MM.1S (cell line): ENCODE data around the gene RFX2.

Experiments
- DNase-seq: peaks from one replicate; pipeline ENCODE4 v3.0.0-alpha.2; 2015
- H2AFZ ChIP-seq: fragments of 300-600 bp; sonication (generic); 2 replicates; pipeline ENCODE4 v1.6.0; 2016; ENCODE audit warnings: antibody characterized with exemption, low read length
- H3F3A ChIP-seq: fragments of 300-600 bp; sonication (generic); 2 replicates; pipeline ENCODE4 v1.6.1; 2016; ENCODE audit warnings: mild to moderate bottlenecking, antibody characterized with exemption, low read length, moderate library complexity, mixed read lengths; ENCODE audit not compliant: insufficient read depth
- H3K27ac ChIP-seq: fragments of 300-600 bp; sonication (generic); 2 replicates; pipeline ENCODE4 v1.5.1; 2016; ENCODE audit warnings: mild to moderate bottlenecking, low read length
- H3K27me3 ChIP-seq: fragments of 300-600 bp; sonication (generic); replicated peaks from 2 replicates; pipeline ENCODE4 v1.6.0; 2016; ENCODE audit warnings: low read length; ENCODE audit not compliant: insufficient read depth
- H3K36me3 ChIP-seq: fragments of 300-600 bp; sonication (generic); replicated peaks from 2 replicates; pipeline ENCODE4 v1.6.1; 2016; ENCODE audit warnings: mild to moderate bottlenecking, low read length, mixed read lengths; ENCODE audit not compliant: insufficient read depth
- H3K4me1 ChIP-seq: fragments of 300-600 bp; sonication (generic); 2 replicates; pipeline ENCODE4 v1.6.1; 2016; ENCODE audit warnings: low read length, mixed read lengths
- H3K4me2 ChIP-seq: fragments of 300-600 bp; sonication (generic); 2 replicates; pipeline ENCODE4 v1.6.0; 2016; ENCODE audit warnings: low read depth, low read length
- H3K4me3 ChIP-seq: fragments of 300-600 bp; sonication (generic); 2 replicates; pipeline ENCODE4 v1.5.1; 2016; ENCODE audit warnings: low read length, mixed read lengths
- H3K79me2 ChIP-seq: fragments of 300-600 bp; sonication (generic); 2 replicates; pipeline ENCODE4 v1.6.1; 2016; ENCODE audit warnings: mixed run types, low read length, mixed read lengths
- H3K9ac ChIP-seq: fragments of 300-600 bp; sonication (generic); 2 replicates; pipeline ENCODE4 v1.6.1; 2016; ENCODE audit warnings: low read length, mixed read lengths
- H3K9me2 ChIP-seq: fragments of 300-600 bp; sonication (generic); replicated peaks from 2 replicates; pipeline ENCODE4 v1.6.1; 2016; ENCODE audit warnings: mild to moderate bottlenecking, low read length, mixed read lengths; ENCODE audit not compliant: insufficient read depth
- H3K9me3 ChIP-seq: fragments of 300-600 bp; sonication (generic); replicated peaks from 2 replicates; pipeline ENCODE4 v1.6.1; 2016; ENCODE audit warnings: mild to moderate bottlenecking, low read length, mixed read lengths; ENCODE audit not compliant: insufficient read depth
- H4K20me1 ChIP-seq: fragments of 300-600 bp; sonication (generic); 2 replicates; pipeline ENCODE4 v1.6.1; 2016; ENCODE audit warnings: mild to moderate bottlenecking, low read length, moderate library complexity, mixed read lengths; ENCODE audit not compliant: insufficient read depth
- CTCF ChIP-seq: fragments of 300-600 bp; sonication (generic); IDR thresholded peaks from 2 replicates; pipeline ENCODE4 v1.5.1; 2016; ENCODE audit warnings: antibody characterized with exemption, low read length, mixed read lengths
- EZH2 ChIP-seq: fragments of 300-600 bp; sonication (generic); optimal IDR thresholded peaks from 2 replicates; pipeline ENCODE3; 2017; ENCODE audit warnings: low read depth, mild to moderate bottlenecking, antibody characterized with exemption, low read length, mixed read lengths
- EZH2phosphoT487 ChIP-seq: fragments of 300-600 bp; sonication (generic); IDR thresholded peaks from 2 replicates; pipeline ENCODE4 v1.6.1; 2018; ENCODE audit warnings: antibody characterized with exemption, low read length

RFX2 gene

GRCh38 chr19:5953030-5953589, 157.2 kb downstream of the RFX2 start:
- peaks cover 28% of the 10 kb centered on the region for H3F3A ChIP-seq
- no peak overlapping the region for H3K9ac ChIP-seq

GRCh38 chr19:5952193-5953029, 157.9 kb downstream of the RFX2 start:
- DNase-seq = no peak
- peaks cover 6% of the 10 kb centered on the region; the same call in 1 of the 2 replicates for H4K20me1 ChIP-seq
- H2AFZ ChIP-seq = no peak overlapping the region
- peaks cover 28% of the 10 kb centered on the region for H3F3A ChIP-seq
- H3K4me3 ChIP-seq = no peak overlapping the region
- no peak overlapping the region for H3K9ac ChIP-seq
- H3K9me3 ChIP-seq = no peaks in the 10 kb centered on the region
- no peak overlapping the region for H3K4me2 ChIP-seq
- H3K4me1 ChIP-seq = peaks cover 55% of the 10 kb centered on the region
- H3K27ac ChIP-seq = peak overlapping the region; percentile 87; the same call in 1 of the 2 replicates
- H3K36me3 ChIP-seq = no peaks in the 10 kb centered on the region; the same call in 1 of the 2 replicates
- H3K27me3 ChIP-seq = no peaks in the 10 kb centered on the region
- peaks cover 91% of the 10 kb centered on the region for H3K79me2 ChIP-seq
- TF ChIP-seq EZH2phosphoT487 (no peak), EZH2 (no peak), CTCF (no peak)
- H3K9me2 ChIP-seq = no peaks in the 10 kb centered on the region

More at GRCh38 chr19:5953030-5953589, 157.2 kb downstream of the RFX2 start:
- Histone ChIP-seq H4K20me1 (peaks cover 12% of the 10 kb centered on the region), H3K36me3 (no peaks in the 10 kb centered on the region), H3K4me1 (peaks cover 55% of the 10 kb centered on the region), H2AFZ (no peak overlapping the region), H3K4me2 (no peak overlapping the region), H3K79me2 (peaks cover 91% of the 10 kb centered on the region), H3K9me3 (no peaks in the 10 kb centered on the region), H3K27ac (no peak overlapping the region), H3K27me3 (no peaks in the 10 kb centered on the region), H3K9me2 (no peaks in the 10 kb centered on the region), H3K4me3 (no peak overlapping the region)
- TF ChIP-seq EZH2 (no peak), EZH2phosphoT487 (no peak), CTCF (no peak)
- DNase-seq = no peak

- Histone ChIP-seq H3K9me2 (no peaks in the 10 kb centered on the region), H3K27ac (peak overlapping the region; percentile 87; the same call in 1 of the 2 replicates), H3K27me3 (no peaks in the 10 kb centered on the region), H2AFZ (no peak overlapping the region), H3K36me3 (no peaks in the 10 kb centered on the region; the same call in 1 of the 2 replicates), H3F3A (peaks cover 28% of the 10 kb centered on the region), H3K9ac (no peak overlapping the region), H3K4me2 (peak overlapping the region; percentile 82; the same call in 1 of the 2 replicates), H3K4me1 (peaks cover 55% of the 10 kb centered on the region), H3K9me3 (no peaks in the 10 kb centered on the region), H3K79me2 (peaks cover 90% of the 10 kb centered on the region), H4K20me1 (no peaks in the 10 kb centered on the region; the same call in 1 of the 2 replicates), H3K4me3 (no peak overlapping the region)
- TF ChIP-seq EZH2phosphoT487 (no peak), CTCF (no peak), EZH2 (no peak)
- DNase-seq = no peak
These were observed 158.9 kb downstream of the RFX2 start for GRCh38 chr19:5951338-5951861.
